ENCODE results near the gene INHBC.

INHBC gene

GRCh38 chr12:57456737-57457490, 22.3 kb downstream of the INHBC start:
- H3K4me3 ChIP-seq (replicated peaks; ENCODE audit: low read depth, low read length): no peak overlapping the region
- no peak for DNase-seq (ENCODE audit: extremely low read depth, insufficient read length)

DNA sequence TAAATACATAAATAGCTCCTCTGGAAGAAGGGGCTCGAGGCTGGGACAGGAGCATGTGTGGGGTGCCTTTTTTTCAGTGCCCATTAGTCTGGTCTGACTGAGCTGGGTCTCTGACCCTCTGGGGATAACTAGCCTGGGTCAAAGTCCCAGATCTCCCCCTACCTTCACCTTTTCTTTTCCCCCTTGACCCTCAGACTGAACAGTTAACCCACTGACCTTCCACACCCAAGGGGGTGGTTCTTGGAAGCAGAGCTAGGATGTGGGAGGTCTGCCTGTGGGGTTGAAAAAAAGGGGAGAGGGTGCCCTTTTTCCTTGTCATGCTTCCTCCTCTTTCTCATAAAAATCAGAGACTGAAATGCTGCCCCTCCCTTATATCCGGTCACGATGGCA, 24.1 kb downstream of the INHBC start:
- Histone ChIP-seq H3K27me3 (replicated peaks; ENCODE audit: control insufficient read depth, insufficient read depth, low read length) (no peaks in the 10 kb centered on the region), H3K4me3 (replicated peaks; ENCODE audit: low read depth, low read length) (peak overlapping the region; percentile 81), H3K36me3 (ENCODE audit: control insufficient read depth, insufficient read depth, low read length) (no peaks in the 10 kb centered on the region)
- DNase-seq (ENCODE audit: extremely low read depth, insufficient read length): no peak
- TF ChIP-seq CTCF (IDR thresholded peaks at IDR 0.05; ENCODE audit: insufficient read depth, low read length, poor library complexity, severe bottlenecking): no peak

More at GRCh38 chr12:57456737-57457490, 22.3 kb downstream of the INHBC start:
- no peak for TF ChIP-seq CTCF (IDR thresholded peaks at IDR 0.05; ENCODE audit: insufficient read depth, low read length, poor library complexity, severe bottlenecking)
- Histone ChIP-seq H3K27me3 (replicated peaks; ENCODE audit: control insufficient read depth, insufficient read depth, low read length) (no peaks in the 10 kb centered on the region), H3K36me3 (ENCODE audit: control insufficient read depth, insufficient read depth, low read length) (no peaks in the 10 kb centered on the region)

GRCh38 chr12:57459055-57459749, 24.6 kb downstream of the INHBC start:
- TF ChIP-seq CTCF (IDR thresholded peaks at IDR 0.05; ENCODE audit: insufficient read depth, low read length, poor library complexity, severe bottlenecking): peak; percentile 98

DNA sequence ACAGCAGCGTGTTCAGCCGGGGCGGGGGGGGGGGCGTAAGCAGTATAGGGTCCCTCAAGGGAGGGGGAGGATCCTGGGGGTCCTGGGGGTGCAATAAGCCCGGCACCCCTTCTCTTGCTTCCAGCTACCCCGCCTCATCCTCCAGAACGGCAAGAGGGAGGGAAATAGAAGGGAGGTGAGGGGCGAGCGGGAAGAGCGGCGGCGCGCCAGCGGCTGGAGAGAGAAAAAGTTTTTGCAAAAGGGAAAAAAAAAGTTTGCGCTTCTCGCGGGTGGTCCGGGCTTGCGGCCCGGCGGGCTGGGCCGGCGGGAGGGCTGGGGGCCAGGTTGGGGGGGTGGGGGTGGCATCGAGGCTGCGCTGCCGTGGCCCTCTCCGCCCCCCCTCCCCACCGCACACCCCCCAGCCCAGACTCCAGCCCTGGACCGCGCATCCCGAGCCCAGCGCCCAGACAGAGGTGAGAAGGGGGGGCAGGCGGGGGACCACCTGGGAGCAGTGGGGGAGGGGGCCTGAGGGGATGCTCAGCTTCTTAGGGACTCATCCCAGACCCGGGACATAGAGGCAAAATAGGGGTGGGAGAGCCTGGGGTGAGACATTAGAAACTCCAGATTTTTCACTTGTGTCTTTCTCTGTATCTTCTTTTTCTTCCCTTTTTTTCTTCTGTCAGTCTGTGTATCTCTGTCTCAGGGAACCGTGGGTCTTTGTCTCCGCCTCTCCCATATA, 25.3 kb downstream of the INHBC start, which contains the start of gene GLI1:
Gene GLI1, plus strand, starts transcription at position 36 of the 718 bp plus-strand sequence. CDS start 3,907 bp downstream, outside the sequence.
- TF ChIP-seq CTCF (IDR thresholded peaks at IDR 0.05; ENCODE audit: insufficient read depth, low read length, poor library complexity, severe bottlenecking): no peak
- no peaks in the 10 kb centered on the region for H3K27me3 ChIP-seq (replicated peaks; ENCODE audit: control insufficient read depth, insufficient read depth, low read length)
- DNase-seq (ENCODE audit: extremely low read depth, insufficient read length): no peak
- no peaks in the 10 kb centered on the region for H3K36me3 ChIP-seq (ENCODE audit: control insufficient read depth, insufficient read depth, low read length)
- peak within 1 kb of the TSS; percentile 81 for H3K4me3 ChIP-seq (replicated peaks; ENCODE audit: low read depth, low read length)

More at GRCh38 chr12:57459055-57459749, 24.6 kb downstream of the INHBC start:
- peak; percentile 89 for DNase-seq (ENCODE audit: extremely low read depth, insufficient read length)
- no peaks in the 10 kb centered on the region for H3K36me3 ChIP-seq (ENCODE audit: control insufficient read depth, insufficient read depth, low read length)
- peak overlapping the region; percentile 81 for H3K4me3 ChIP-seq (replicated peaks; ENCODE audit: low read depth, low read length)
- H3K27me3 ChIP-seq (replicated peaks; ENCODE audit: control insufficient read depth, insufficient read depth, low read length): no peaks in the 10 kb centered on the region

DNA sequence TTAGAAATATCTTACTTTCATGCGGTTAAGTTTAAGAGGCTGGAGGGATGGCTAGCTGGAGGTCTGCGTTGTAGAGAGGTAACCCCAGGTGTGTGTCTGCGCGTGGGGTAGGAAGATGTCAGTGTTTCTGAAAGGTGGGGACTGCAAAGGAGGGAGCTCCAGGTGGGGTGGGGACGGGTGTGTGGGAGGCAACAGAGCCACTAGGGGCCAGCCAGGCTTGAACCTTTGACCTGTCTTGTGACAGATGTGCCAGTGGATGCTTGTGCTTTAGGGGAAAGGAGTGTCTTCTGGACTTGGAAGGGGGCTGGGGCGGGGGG, 25.8 kb downstream of the INHBC start:
- no peak for TF ChIP-seq CTCF (IDR thresholded peaks at IDR 0.05; ENCODE audit: insufficient read depth, low read length, poor library complexity, severe bottlenecking)
- no peak overlapping the region for H3K4me3 ChIP-seq (replicated peaks; ENCODE audit: low read depth, low read length)
- no peaks in the 10 kb centered on the region for H3K27me3 ChIP-seq (replicated peaks; ENCODE audit: control insufficient read depth, insufficient read depth, low read length)
- no peak for DNase-seq (ENCODE audit: extremely low read depth, insufficient read length)
- no peaks in the 10 kb centered on the region for H3K36me3 ChIP-seq (ENCODE audit: control insufficient read depth, insufficient read depth, low read length)
